ENCODE results near the gene CLDN1. TPM values are rescaled to one million over a fixed set of nuclear protein-coding genes. Genes with fewer than 3 reads are reported as not detected.

Gene CLDN1, protein sequence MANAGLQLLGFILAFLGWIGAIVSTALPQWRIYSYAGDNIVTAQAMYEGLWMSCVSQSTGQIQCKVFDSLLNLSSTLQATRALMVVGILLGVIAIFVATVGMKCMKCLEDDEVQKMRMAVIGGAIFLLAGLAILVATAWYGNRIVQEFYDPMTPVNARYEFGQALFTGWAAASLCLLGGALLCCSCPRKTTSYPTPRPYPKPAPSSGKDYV
- 10 to 100 TPM; 36.3 to 82.6 (median 63.2) TPM for polyA plus RNA-seq (ENCODE audit: insufficient read length in 4 of 4)

- peak in 3 of 4 donors; percentile 65 to 68 (median 66) for DNase-seq (ENCODE audit: low read depth in 4 of 4, low spot score in 3 of 4)
Observed at GRCh38 chr3:190321789-190322603, at the start of gene CLDN1. Gene CLDN1, minus strand, starts transcription at chr3:190322446. Its CDS starts 240 bp downstream, at chr3:190322206.

GRCh38 chr3:190371152-190371551, 48.9 kb upstream of the CLDN1 start:
- DNase-seq (ENCODE audit: low read depth in 4 of 4, low spot score in 3 of 4), result no peak

DNA sequence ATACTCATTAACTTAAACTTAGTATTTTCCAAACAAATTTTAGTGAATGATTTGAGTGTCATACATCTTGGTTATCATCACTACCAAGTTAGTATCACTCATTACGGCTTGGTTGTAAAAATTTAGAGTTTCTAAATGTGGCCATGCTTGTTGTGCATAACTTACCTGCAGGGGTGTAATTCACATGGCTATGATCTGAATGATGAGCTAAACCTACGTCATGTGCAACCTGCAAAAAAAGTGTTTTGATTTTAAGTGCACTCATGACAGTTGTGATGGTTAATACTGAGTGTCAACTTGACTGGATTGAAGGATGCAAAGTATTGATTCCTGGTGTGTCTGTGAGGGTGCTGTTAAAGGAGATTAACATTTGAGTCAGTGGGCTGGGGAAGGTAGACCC, 48.1 kb upstream of the CLDN1 start:
- DNase-seq (ENCODE audit: low read depth in 4 of 4, low spot score in 3 of 4), result no peak

GRCh38 chr3:190369668-190370295, 47.5 kb upstream of the CLDN1 start:
- DNase-seq (ENCODE audit: low read depth in 4 of 4, low spot score in 3 of 4), result no peak

- no peak for DNase-seq (ENCODE audit: low read depth in 4 of 4, low spot score in 3 of 4)
Observed at GRCh38 chr3:190368881-190369280, 46.6 kb upstream of the CLDN1 start.

DNA sequence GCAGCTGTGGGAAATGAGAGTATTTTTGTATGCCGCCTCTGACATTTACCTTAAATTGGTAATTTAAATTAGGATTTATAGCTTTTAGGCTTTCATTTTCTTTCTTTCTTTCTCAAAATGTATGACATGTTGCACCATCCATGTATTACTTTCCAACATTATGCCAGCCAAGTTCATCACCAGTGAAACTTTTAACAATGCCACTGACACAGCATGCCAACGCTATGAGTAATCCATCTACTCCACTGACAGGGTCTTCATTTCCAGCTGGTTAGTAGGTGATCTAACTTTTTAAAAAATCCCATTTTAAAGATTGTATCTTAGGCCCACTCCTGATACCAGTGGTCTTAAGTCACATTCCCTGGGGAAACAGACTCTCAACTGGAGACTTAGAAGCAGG, 43.9 kb upstream of the CLDN1 start:
- no peak for DNase-seq (ENCODE audit: low read depth in 4 of 4, low spot score in 3 of 4)

- DNase-seq (ENCODE audit: low read depth in 4 of 4, low spot score in 3 of 4), result no peak
Observed at GRCh38 chr3:190362258-190362657, 40.0 kb upstream of the CLDN1 start.

- no peak for DNase-seq (ENCODE audit: low read depth in 4 of 4, low spot score in 3 of 4)
Observed at GRCh38 chr3:190361791-190362190, 39.5 kb upstream of the CLDN1 start.

GRCh38 chr3:190360228-190360627, 38.0 kb upstream of the CLDN1 start:
- no peak for DNase-seq (ENCODE audit: low read depth in 4 of 4, low spot score in 3 of 4)

- no peak for DNase-seq (ENCODE audit: low read depth in 4 of 4, low spot score in 3 of 4)
Observed at GRCh38 chr3:190359813-190360212, 37.6 kb upstream of the CLDN1 start.

DNA sequence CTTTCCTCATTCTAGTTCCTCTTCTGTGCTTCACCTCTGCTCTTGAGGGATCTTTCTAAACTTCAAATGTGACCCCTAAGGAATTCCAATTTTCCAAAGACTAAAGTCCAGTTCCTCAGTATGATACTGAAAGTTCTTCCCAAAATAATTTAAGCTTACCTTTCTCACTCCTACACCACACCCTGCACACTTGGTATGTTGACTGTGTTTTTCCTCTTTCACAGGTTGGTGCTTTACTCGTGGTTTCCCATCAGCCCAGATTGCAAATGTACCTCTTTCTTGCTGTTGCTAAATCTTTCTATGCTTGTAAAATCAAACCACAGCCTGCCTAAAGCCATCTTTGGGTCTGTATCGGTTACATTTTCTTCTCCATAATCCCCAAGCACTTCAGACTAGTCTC, 35.2 kb upstream of the CLDN1 start:
- no peak for DNase-seq (ENCODE audit: low read depth in 4 of 4, low spot score in 3 of 4)

DNA sequence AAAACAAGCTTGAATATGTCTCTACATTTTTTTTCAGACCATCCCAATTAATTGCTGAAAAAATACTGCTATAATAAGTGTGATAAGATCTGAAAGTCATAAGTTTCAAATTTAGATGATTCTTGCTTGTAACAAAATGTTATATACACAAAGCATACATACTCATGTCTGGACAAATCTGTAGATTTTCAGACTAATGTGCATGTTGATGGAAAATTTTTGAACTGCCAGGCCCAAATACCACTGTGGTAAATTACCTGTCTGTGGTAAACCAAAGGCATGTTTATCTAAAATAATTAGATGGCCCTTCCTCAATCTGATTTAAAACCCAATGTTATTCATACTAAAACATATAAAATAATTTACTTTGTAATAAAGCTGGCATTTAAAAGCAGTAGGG, 34.0 kb upstream of the CLDN1 start:
- no peak for DNase-seq (ENCODE audit: low read depth in 4 of 4, low spot score in 3 of 4)

DNA sequence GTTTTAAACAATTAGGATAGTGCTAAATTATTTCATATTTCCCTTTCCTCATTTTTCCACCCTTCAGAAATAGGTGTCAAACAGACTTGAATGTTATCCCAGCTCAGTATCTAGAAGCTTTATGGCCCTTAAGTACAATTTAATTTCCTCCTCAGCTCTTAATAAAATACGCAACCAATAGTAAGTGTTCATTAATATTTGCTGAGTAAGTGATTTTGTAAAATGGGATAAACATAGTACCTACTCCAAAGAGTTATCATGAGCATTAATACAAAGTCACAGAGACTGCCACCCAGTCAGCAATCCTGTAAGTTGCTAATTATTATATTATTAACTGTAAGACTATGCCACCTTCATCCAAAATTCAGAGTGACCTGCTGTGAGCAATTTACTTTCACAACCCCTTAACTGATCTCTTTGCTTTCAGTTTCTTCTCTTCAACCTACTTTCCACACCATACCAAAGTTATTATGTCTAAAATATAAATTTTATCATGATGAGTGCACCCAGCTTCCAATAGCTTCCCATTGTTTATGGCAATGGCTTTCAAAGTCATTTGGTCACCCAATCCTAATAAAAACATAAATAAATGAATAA, 30.7 kb upstream of the CLDN1 start:
- no peak for DNase-seq (ENCODE audit: low read depth in 4 of 4, low spot score in 3 of 4)

DNA sequence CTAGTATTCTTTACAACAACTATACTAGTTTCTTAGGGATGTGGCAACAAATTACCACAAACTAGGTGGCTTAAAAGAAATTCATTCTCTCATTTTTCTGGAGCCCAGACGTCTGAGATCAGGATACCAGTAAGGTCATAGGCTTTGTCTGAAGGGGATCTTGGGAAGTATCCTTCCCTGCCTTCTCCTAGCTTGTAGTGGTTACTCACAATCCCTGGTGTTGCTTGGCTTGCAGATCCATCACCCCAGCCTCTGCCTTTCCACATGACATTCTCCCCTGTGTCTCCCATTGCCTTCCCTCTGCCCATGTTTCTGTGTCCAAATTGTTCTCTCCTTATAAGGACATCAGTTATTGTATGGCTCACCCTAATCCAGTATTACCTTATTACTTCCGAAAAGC, 24.3 kb upstream of the CLDN1 start:
- DNase-seq (ENCODE audit: low read depth in 4 of 4, low spot score in 3 of 4), result no peak

DNA sequence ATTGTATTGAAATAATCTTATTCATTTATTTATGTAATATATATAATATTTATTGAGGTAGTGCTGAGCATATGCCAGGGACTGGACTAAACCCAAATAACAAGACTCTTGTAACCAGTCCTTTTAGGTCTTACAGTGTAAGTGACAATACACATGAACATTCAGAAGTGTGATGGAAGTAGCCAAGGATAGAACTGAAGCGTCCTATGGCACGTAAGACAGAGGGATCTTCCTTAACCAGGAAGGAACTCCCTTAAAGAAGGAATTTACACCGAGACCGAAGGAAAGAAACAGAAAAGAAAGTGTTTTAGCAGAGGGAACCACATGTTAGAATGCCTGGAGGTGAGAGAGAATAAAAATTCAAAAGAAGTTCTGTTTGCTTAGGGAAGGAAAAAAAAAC, 23.6 kb upstream of the CLDN1 start:
- DNase-seq (ENCODE audit: low read depth in 4 of 4, low spot score in 3 of 4), result no peak

- DNase-seq (ENCODE audit: low read depth in 4 of 4, low spot score in 3 of 4), result no peak
Observed at GRCh38 chr3:190345027-190345821, 23.0 kb upstream of the CLDN1 start.

DNA sequence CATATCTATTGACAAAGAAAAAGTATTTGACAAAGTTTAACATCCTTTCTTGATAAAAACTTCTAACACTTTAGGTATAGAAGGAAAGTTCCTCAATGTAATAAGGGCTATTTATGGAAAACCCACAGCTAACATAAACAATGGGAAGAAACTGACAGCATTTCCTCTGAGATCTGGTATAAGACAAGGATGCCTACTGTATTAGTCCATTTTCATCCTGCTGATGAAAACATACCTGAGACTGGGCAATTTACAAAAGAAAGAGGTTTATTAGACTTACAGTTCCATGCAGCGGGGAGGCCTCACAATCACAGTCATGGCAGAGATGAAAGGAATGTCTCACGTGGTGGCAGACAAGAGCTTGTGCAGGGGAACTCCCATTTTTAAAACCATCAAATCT, 17.8 kb upstream of the CLDN1 start:
- DNase-seq (ENCODE audit: low read depth in 4 of 4, low spot score in 3 of 4), result no peak

DNA sequence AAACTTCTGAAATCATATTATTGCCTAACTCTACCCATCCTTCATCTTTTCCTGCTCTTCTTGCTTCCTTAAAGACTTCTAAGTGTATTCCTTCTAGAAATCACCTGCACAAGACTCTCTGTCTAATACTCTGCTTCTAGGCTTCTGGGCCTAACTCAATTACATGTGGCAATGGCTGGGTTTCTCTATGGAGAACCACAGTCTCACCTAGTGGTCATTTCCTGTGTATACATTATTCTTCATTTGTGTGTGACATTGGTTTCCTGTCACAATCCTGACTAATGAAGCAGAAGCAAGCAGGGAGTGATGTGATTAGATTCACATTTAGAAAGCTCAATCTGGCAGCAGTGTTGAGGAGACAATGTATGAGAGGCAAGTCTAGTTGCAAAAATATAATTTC, 16.9 kb upstream of the CLDN1 start:
- no peak for DNase-seq (ENCODE audit: low read depth in 4 of 4, low spot score in 3 of 4)

GRCh38 chr3:190338717-190339116, 16.5 kb upstream of the CLDN1 start:
- DNase-seq (ENCODE audit: low read depth in 4 of 4, low spot score in 3 of 4), result no peak

GRCh38 chr3:190337301-190337700, 15.1 kb upstream of the CLDN1 start:
- DNase-seq (ENCODE audit: low read depth in 4 of 4, low spot score in 3 of 4), result no peak
